Activated T-cell treated with anti-CD3 and anti-CD28 coated beads, Interleukin-2, amount 50 U/mL, for 4 hours (primary cell): ENCODE data around the gene E2F4. TPM values are rescaled to one million over a fixed set of nuclear protein-coding genes. Genes with fewer than 3 reads are reported as not detected.

Experiments
- ATAC-seq, 2 donors: fragments of 200-7000 bp; cut with Tn5 transposase; one replicate each; pipeline ENCODE4 v1.10.0; 2021
- DNase-seq: peaks from one replicate; pipeline ENCODE4 v3.0.0-alpha.2; 2020
- H3K27me3 Mint-ChIP-seq: one replicate; pipeline ENCODE4 v1.8.0; 2021; ENCODE audit warnings: low read depth, mixed read lengths
- H3K36me3 Mint-ChIP-seq: one replicate; pipeline ENCODE4 v1.8.0; 2022; ENCODE audit warnings: mixed read lengths; ENCODE audit not compliant: insufficient read depth
- H3K4me1 Mint-ChIP-seq: one replicate; pipeline ENCODE4 v1.8.0; 2021; ENCODE audit warnings: low read depth, mixed read lengths
- H3K4me3 Mint-ChIP-seq: one replicate; pipeline ENCODE4 v1.8.0; 2021; ENCODE audit warnings: mild to moderate bottlenecking, moderate library complexity, mixed read lengths
- H3K9me3 Mint-ChIP-seq: one replicate; pipeline ENCODE4 v1.8.0; 2021; ENCODE audit warnings: mixed read lengths
- total RNA-seq, 3 donors: library from RNA; stranded (reverse); gene quantifications; one replicate each; pipeline ENCODE4 v1.2.1, GENCODE V29; 2021

The E2F4 gene
- total RNA-seq, 3 donors from 2014 or later, result 195 to 201 (median 198) TPM

DNA sequence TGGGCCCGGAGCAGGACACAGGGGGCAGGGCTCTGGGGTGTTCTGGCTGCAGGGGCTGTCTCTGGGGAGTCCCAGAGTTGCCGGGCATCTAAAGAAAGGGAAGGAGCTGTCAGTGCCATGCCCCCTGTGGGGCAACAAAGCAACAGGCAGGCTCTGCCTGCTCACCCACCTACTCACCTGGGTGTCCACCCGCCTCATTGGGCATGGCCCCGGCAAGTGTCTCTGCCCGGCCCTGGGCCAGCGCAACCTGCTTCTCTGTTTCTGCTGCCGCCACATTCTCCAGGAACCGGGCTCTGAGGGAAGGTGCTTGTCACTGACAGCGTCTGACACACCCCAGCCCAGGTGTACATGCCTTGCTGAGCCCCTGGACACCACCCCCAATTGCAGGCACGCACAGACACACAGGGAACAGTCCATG, 42.2 kb downstream of the E2F4 start:
- peaks cover 10% of the 10 kb centered on the region for H3K4me1 Mint-ChIP-seq
- DNase-seq (no peak), ATAC-seq (no peak)
- no peaks in the 10 kb centered on the region for H3K27me3 Mint-ChIP-seq
- H3K9me3 Mint-ChIP-seq, result no peaks in the 10 kb centered on the region
- peaks cover 29% of the 10 kb centered on the region for H3K36me3 Mint-ChIP-seq
- H3K4me3 Mint-ChIP-seq, result no peak overlapping the region

DNA sequence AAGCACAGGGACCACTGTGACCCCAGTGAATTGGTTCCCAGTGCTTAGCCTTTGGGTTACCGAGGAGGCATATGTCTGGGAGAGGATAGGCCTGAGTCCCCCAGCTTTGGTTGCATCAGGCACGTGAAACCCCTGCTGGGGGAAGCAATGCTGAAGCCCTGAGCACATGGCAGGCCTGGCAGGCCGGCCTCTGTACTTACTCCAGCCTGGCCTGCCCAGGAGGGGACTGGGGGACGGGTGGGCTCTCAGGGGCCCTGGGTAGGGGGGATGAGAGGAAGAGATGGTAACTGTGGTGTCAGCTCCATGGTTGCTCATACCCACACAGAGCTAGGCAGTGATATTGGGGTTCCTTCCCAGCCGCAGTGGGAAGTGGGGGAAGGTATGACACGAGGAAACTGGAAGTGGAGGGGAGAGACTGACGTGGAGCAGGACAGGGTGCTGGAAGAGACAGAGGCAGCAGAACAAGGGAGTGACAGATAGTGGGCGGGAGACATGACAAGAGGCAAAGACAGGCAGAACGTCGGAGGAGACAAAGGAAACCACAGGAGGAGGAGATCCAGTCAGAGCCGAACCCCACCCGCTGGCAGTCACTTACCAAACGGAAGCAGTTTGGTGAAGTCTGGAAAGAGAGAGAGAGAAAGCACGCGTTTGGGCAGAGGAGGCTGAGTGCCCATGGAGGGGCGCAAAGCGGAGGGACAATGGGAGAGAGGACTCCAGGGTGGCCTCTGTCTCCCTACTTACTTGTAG, 44.0 kb downstream of the E2F4 start:
- DNase-seq (no peak), ATAC-seq (peak; percentile 44 to 59)
- H3K4me3 Mint-ChIP-seq, result peak overlapping the region; percentile 77
- H3K9me3 Mint-ChIP-seq, result no peaks in the 10 kb centered on the region
- peaks cover 29% of the 10 kb centered on the region for H3K36me3 Mint-ChIP-seq
- H3K27me3 Mint-ChIP-seq, result no peaks in the 10 kb centered on the region
- H3K4me1 Mint-ChIP-seq, result peaks cover 11% of the 10 kb centered on the region

DNA sequence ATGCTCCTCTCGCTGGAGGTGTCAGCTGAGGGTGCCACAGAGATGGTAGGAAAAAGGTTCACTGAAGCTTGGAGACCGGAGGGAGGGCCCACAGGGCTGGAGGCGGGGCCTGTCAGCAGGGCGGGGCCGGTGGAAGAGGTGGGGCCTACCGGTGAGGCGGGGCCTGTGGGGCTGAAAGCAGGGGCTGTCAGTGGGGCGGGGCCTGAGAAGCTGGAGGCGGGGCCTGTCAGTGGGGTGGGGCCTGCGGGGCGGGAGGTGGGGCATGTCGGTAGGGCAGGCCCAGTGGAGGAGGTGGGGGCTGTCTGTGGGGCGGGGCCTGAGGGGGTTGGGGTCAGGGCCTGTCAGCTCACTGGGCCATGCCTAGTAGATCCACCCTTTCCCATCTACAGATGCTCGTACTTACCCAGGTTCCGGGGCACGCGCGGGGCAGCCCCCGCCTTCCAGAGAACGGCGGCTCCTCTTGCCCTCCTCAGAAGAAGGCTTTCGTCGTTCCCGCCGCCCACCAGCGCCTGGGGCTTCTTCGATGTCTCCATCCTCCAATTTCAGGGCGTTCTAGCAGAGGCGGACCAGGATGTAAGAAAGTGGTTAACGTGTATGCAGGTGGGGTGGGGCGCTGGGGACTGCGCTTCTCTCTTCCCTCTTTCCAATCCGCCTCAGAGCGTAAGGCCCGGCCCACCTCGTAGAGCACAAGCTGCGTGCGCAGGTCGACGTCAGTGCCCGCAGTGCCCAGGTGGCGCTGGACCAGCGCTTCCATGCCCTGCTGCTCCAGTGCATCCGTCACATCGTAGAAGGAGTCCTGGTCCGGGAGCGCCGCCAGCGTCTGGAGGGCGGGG, 44.8 kb downstream of the E2F4 start:
- peak overlapping the region; percentile 77 for H3K4me3 Mint-ChIP-seq
- peaks cover 29% of the 10 kb centered on the region for H3K36me3 Mint-ChIP-seq
- ATAC-seq (peak; percentile 93 to 96), DNase-seq (peak; percentile 57)
- H3K4me1 Mint-ChIP-seq, result peaks cover 16% of the 10 kb centered on the region
- H3K9me3 Mint-ChIP-seq, result no peaks in the 10 kb centered on the region
- no peaks in the 10 kb centered on the region for H3K27me3 Mint-ChIP-seq

DNA sequence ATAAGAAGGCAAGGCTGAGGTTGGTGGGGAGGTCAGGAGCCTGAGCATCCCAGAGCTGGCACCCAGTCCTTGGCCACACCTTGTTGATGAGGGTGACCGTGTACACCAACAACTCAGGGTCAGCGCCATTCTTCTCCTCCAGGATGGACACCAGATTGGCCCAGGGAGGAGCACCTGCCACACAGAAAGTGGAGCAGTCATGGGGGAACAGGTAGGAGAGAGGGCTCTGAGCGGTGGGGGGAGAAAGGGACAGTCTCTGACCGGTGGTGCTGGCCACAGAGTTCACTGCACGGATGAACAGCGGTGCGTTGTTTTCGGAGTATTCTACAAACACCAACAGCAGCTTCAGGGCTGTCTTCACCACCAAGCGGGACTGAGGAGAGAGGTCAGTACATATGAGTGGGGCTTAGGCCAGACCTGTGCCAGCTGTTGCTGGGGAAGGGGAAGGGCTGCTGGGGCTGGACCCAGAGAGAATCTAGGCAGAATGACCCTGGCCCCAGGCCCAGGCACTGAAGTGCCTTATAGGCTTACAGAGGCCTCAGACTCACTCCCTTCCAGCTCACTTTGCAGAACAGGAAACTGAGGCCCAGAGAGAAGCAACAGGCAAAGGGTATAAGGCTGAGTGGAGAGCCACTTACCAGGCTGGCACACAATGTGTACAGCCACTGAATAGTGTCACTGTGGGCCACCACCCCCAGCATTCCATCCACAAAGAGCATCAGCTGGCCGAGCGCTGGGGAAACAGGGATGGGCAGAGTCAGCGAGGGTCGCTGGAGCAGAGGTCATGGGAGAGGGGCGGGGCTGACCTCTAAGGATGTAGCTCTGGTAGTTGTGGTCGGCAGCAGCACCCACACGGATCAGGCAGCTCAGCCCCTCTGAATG, 45.7 kb downstream of the E2F4 start:
- Mint-ChIP-seq H3K36me3 (peaks cover 29% of the 10 kb centered on the region), H3K4me1 (peaks cover 20% of the 10 kb centered on the region), H3K4me3 (no peak overlapping the region), H3K27me3 (no peaks in the 10 kb centered on the region), H3K9me3 (no peaks in the 10 kb centered on the region)
- DNase-seq, result peak; percentile 2
- no peak for ATAC-seq

DNA sequence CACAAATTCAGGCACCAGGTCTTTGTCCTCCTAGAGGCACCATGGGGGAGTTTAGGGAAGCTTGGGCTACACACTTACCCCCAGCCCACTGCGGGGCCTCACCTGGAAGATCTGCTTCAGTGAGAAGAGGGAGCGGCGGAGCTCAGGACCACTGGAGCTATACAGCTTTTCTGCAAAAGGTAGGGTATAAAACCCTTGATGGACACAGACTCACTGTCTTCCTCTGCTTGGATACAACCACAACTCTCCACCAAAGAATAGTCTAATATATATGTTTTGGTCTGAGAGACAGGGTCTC, 46.3 kb downstream of the E2F4 start:
- ATAC-seq, result no peak
- no peaks in the 10 kb centered on the region for H3K27me3 Mint-ChIP-seq
- DNase-seq, result no peak
- H3K36me3 Mint-ChIP-seq, result peaks cover 29% of the 10 kb centered on the region
- no peaks in the 10 kb centered on the region for H3K9me3 Mint-ChIP-seq
- no peak overlapping the region for H3K4me3 Mint-ChIP-seq
- H3K4me1 Mint-ChIP-seq, result peaks cover 20% of the 10 kb centered on the region

DNA sequence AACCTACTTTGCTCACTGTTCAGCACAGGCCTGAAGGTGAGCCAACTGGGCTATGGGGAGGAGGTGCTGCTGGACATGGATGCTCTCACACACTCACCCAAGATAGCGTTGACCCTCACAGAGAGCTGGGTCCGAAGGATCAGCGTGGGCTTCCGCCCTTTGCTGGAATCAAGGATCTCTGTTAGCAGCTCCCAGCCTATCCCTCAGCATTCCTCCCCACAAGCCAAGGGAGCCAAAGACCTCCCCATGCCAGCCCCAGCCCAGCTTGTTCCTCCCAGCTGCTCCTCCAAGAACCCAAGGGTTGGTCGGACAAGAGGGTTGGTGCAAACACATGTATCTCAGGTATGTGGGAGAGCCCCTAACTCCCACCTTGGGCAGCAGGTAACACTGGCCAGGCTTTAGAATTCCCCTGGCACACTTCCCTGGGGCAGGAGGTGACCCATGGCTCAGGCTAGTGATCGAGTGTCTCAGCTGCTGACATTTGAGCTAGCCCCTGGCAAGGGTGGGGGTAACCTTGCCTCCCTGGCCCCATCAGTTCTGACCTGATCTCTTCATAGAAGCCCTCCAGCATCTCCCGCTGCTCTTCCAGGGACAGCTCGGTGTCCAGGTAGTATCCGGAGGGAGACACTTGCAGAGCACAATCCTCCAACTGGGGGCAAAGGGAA, 47.0 kb downstream of the E2F4 start:
- DNase-seq (no peak), ATAC-seq (no peak)
- Mint-ChIP-seq H3K9me3 (no peaks in the 10 kb centered on the region), H3K36me3 (peaks cover 27% of the 10 kb centered on the region), H3K4me3 (no peak overlapping the region), H3K27me3 (no peaks in the 10 kb centered on the region), H3K4me1 (peaks cover 24% of the 10 kb centered on the region)

GRCh38 chr16:67240506-67240905, 48.6 kb downstream of the E2F4 start:
- Mint-ChIP-seq H3K36me3 (peaks cover 27% of the 10 kb centered on the region), H3K4me1 (peaks cover 40% of the 10 kb centered on the region), H3K9me3 (no peaks in the 10 kb centered on the region), H3K27me3 (no peaks in the 10 kb centered on the region), H3K4me3 (no peak overlapping the region)
- no peak for ATAC-seq
- no peak for DNase-seq

DNA sequence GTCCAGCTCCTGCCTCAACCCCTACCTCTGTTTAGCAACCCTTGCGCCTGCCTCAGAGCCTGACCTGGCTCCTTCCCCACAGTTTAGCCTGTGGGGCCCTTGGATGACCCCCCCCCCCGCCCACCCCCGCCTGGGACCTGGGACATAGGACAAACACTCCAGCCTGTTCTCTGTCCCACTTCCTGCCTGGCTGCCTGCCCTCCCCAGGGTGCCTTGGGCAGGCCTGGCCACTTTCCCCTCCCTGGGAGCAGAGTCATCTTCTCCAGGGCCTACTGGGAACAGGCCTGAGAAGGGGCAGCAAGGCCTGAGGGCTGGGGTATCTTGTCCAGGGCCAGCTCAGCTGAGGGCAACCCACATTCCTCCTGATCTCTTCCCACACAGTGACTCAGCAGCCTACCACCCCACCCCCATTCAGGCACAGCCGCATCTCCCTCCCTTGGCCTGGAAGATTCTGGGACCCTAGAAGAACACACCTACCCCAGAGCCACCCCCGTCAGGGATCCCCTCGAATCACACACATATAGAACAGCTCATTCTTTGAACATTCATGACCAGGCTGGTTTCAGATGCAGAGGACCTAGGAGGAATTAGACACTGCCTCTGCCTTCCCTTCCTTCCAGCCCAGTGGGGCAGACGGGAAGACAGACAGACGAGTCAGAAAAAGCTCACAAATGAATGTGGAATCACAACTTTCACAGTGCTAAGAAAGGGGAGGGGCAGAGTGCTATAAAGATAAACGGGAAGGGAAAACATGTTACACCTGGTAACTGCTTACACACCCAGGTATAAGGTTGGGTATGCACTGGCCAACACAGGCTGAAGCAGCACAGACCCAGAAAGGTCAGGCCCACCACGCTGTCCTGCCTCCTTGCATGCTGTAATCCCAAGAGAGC, 49.3 kb downstream of the E2F4 start:
- DNase-seq, result no peak
- Mint-ChIP-seq H3K4me1 (peaks cover 39% of the 10 kb centered on the region), H3K4me3 (no peak overlapping the region), H3K36me3 (peaks cover 24% of the 10 kb centered on the region), H3K9me3 (no peaks in the 10 kb centered on the region), H3K27me3 (no peaks in the 10 kb centered on the region)
- ATAC-seq, result no peak

GRCh38 chr16:67242138-67242730, 50.3 kb downstream of the E2F4 start:
- ATAC-seq, result no peak
- H3K4me3 Mint-ChIP-seq, result no peak overlapping the region
- no peaks in the 10 kb centered on the region for H3K9me3 Mint-ChIP-seq
- DNase-seq, result no peak
- H3K27me3 Mint-ChIP-seq, result no peaks in the 10 kb centered on the region
- peaks cover 19% of the 10 kb centered on the region for H3K36me3 Mint-ChIP-seq
- H3K4me1 Mint-ChIP-seq, result peaks cover 33% of the 10 kb centered on the region

DNA sequence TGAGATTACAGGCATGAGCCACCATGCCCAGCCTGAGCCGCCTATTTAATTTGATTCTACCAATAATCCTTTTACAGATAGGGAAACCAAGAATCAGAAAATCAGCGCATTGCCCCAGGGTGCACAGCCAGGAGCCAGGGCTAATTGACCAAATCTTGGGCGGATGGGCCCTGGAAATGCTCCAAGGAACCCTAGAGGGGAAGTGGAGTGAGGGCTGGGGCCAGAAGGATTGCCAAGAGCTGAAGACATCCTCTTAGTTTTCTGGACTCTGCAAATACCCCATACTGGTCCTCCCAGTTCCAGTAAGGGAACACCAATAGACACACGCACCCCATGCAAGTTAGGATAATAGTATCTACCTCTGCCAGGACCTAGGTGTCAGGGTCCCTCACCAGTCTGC, 51.5 kb downstream of the E2F4 start:
- no peaks in the 10 kb centered on the region for H3K9me3 Mint-ChIP-seq
- ATAC-seq (no peak), DNase-seq (no peak)
- peaks cover 8% of the 10 kb centered on the region for H3K36me3 Mint-ChIP-seq
- H3K4me1 Mint-ChIP-seq, result peaks cover 42% of the 10 kb centered on the region
- H3K27me3 Mint-ChIP-seq, result no peaks in the 10 kb centered on the region
- H3K4me3 Mint-ChIP-seq, result no peak overlapping the region

GRCh38 chr16:67244387-67245185, 52.6 kb downstream of the E2F4 start:
- Mint-ChIP-seq H3K4me1 (peaks cover 47% of the 10 kb centered on the region), H3K9me3 (no peaks in the 10 kb centered on the region), H3K27me3 (no peaks in the 10 kb centered on the region), H3K36me3 (peaks cover 2% of the 10 kb centered on the region), H3K4me3 (peak overlapping the region; percentile 90)
- DNase-seq (peak; percentile 73), ATAC-seq (peak; percentile 69 to 71)

DNA sequence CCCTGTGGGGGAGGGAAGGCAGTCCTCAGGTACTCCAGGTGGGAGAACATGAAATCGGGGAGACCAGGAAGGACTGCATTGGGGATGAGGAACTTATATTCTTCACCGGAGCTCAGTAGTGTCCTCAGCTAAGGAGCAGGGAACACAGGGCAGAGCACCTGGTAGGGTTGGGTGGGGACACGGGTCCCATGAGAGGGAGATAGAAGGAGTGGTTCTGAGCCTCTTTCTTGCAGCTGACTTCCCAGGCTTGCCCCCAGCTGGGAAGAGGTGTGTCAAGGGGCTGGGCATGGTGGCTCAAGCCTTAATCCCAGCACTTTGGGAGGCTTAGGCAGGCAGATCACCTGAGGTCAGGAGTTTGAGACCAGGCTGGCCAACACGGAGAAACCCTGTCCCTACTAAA, 53.2 kb downstream of the E2F4 start:
- Mint-ChIP-seq H3K36me3 (no peaks in the 10 kb centered on the region), H3K27me3 (peaks cover 4% of the 10 kb centered on the region), H3K9me3 (no peaks in the 10 kb centered on the region), H3K4me1 (peaks cover 52% of the 10 kb centered on the region), H3K4me3 (peak overlapping the region; percentile 90)
- DNase-seq (no peak), ATAC-seq (no peak)
